MM.1S (cell line): Measurements from ENCODE around the gene SORCS2.

Source experiments
- EZH2phosphoT487 ChIP-seq: fragments of 300-600 bp; sonication (generic); IDR thresholded peaks from 2 replicates; pipeline ENCODE4 v1.6.1; 2018; ENCODE audit warnings: antibody characterized with exemption, low read length
- TF ChIP-seq, protein P1 (sequence below): fragments of 300-600 bp; sonication (generic); IDR thresholded peaks from 2 replicates; pipeline ENCODE4 v1.5.1; 2016; ENCODE audit warnings: antibody characterized with exemption, low read length, mixed read lengths

DNA sequence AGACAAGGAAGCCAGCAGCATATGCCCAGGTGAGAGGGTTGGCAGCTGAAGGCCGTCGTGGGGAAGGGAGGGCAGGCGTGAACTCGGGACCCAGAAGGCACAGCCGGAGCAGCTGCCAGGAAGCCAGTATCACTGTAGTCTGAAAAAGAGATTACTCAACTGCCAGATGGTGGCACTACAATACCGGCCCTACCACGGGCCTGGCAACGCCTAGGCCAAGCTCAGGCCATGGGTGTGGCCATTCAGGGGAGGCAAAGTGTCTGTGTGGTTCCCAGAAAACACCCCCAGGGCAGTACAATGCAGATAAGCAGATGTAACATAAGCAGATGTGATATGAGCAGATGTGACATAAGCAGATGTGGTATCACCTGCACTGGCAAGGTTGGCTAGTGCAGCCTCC lies 511.4 kb downstream of the SORCS2 start:
- TF ChIP-seq, protein P1, sequence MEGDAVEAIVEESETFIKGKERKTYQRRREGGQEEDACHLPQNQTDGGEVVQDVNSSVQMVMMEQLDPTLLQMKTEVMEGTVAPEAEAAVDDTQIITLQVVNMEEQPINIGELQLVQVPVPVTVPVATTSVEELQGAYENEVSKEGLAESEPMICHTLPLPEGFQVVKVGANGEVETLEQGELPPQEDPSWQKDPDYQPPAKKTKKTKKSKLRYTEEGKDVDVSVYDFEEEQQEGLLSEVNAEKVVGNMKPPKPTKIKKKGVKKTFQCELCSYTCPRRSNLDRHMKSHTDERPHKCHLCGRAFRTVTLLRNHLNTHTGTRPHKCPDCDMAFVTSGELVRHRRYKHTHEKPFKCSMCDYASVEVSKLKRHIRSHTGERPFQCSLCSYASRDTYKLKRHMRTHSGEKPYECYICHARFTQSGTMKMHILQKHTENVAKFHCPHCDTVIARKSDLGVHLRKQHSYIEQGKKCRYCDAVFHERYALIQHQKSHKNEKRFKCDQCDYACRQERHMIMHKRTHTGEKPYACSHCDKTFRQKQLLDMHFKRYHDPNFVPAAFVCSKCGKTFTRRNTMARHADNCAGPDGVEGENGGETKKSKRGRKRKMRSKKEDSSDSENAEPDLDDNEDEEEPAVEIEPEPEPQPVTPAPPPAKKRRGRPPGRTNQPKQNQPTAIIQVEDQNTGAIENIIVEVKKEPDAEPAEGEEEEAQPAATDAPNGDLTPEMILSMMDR: peak; percentile 31; the same call in 1 of the 2 replicates
- no peak for TF ChIP-seq EZH2phosphoT487
